Parathyroid adenoma (tissue), 2 donors: Measurements from ENCODE around the gene APBB2.
"Not testable (repeated sequence)": the region's sequence is repeated elsewhere in the genome, so short reads cannot be mapped to it uniquely, and the experiment has no call there.

Experiments
- H2AFZ ChIP-seq: fragments of 300-600 bp; sonication (generic); one replicate; pipeline ENCODE4 v1.7.0; 2017; ENCODE audit warnings: antibody characterized with exemption, mild to moderate bottlenecking
- H3K27ac ChIP-seq: fragments of 300-600 bp; sonication (generic); one replicate; pipeline ENCODE4 v1.7.0; 2017
- H3K27me3 ChIP-seq: fragments of 300-600 bp; sonication (generic); one replicate; pipeline ENCODE4 v1.7.0; 2017; ENCODE audit warnings: low read length; ENCODE audit not compliant: control insufficient read depth, insufficient read depth
- H3K36me3 ChIP-seq: fragments of 300-600 bp; sonication (generic); one replicate; pipeline ENCODE4 v1.7.0; 2017; ENCODE audit warnings: low read length; ENCODE audit not compliant: control insufficient read depth, insufficient read depth
- H3K4me1 ChIP-seq: fragments of 300-600 bp; sonication (generic); one replicate; pipeline ENCODE4 v1.7.0; 2017; ENCODE audit warnings: control low read depth
- H3K4me2 ChIP-seq: fragments of 300-600 bp; sonication (generic); one replicate; pipeline ENCODE4 v1.7.0; 2017; ENCODE audit warnings: low read length
- H3K4me3 ChIP-seq: fragments of 300-600 bp; sonication (generic); one replicate; pipeline ENCODE4 v1.7.0; 2017; ENCODE audit warnings: low read depth, low read length
- H3K79me2 ChIP-seq: fragments of 300-600 bp; sonication (generic); one replicate; pipeline ENCODE4 v1.7.0; 2017; ENCODE audit warnings: control low read depth
- H3K9ac ChIP-seq: fragments of 300-600 bp; sonication (generic); one replicate; pipeline ENCODE4 v1.7.0; 2017; ENCODE audit warnings: mild to moderate bottlenecking
- H3K9me3 ChIP-seq: fragments of 300-600 bp; sonication (generic); one replicate; pipeline ENCODE4 v1.7.0; 2017; ENCODE audit warnings: low read length; ENCODE audit not compliant: control insufficient read depth
- TF ChIP-seq, protein P1 (sequence below): fragments of 300-600 bp; sonication (generic); IDR thresholded peaks from one replicate; pipeline ENCODE4 v1.7.0; 2017; ENCODE audit warnings: antibody characterized with exemption, mild to moderate bottlenecking
- donor health status: primary hyperparathyroidism.

APBB2 gene

DNA sequence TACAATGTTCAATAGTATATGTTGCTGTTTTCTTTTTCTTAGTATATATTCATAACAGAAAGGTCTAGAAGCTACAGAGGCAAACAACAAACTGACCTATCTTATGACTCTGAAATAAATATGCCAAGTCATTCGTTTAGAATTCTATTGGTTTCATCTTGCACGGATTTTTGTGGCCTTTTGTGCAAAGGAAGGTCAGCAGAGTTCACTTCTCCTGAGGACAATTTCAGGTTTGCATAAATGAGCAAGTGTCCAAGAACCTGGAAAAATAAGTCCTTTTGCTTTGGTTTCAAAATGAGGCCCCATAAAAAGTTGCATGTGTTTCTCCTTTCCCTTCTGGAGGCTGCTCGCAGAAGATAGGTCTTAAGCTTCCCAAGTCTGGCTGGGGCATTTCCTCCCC, 156.9 kb downstream of the APBB2 start:
- no peak overlapping the region for H3K4me3 ChIP-seq
- H2AFZ ChIP-seq = no peak overlapping the region
- no peak overlapping the region for H3K27ac ChIP-seq
- no peak overlapping the region for H3K9ac ChIP-seq
- H3K4me2 ChIP-seq = no peak overlapping the region
- no peaks in the 10 kb centered on the region for H3K4me1 ChIP-seq
- peaks cover 4% of the 10 kb centered on the region for H3K79me2 ChIP-seq
- no peaks in the 10 kb centered on the region for H3K27me3 ChIP-seq
- TF ChIP-seq, protein P1, sequence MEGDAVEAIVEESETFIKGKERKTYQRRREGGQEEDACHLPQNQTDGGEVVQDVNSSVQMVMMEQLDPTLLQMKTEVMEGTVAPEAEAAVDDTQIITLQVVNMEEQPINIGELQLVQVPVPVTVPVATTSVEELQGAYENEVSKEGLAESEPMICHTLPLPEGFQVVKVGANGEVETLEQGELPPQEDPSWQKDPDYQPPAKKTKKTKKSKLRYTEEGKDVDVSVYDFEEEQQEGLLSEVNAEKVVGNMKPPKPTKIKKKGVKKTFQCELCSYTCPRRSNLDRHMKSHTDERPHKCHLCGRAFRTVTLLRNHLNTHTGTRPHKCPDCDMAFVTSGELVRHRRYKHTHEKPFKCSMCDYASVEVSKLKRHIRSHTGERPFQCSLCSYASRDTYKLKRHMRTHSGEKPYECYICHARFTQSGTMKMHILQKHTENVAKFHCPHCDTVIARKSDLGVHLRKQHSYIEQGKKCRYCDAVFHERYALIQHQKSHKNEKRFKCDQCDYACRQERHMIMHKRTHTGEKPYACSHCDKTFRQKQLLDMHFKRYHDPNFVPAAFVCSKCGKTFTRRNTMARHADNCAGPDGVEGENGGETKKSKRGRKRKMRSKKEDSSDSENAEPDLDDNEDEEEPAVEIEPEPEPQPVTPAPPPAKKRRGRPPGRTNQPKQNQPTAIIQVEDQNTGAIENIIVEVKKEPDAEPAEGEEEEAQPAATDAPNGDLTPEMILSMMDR = no peak
- H3K9me3 ChIP-seq = no peaks in the 10 kb centered on the region
- no peaks in the 10 kb centered on the region for H3K36me3 ChIP-seq

GRCh38 chr4:41052287-41052686, 162.1 kb downstream of the APBB2 start:
- Histone ChIP-seq H3K9ac (no peak overlapping the region), H3K9me3 (no peaks in the 10 kb centered on the region)

GRCh38 chr4:41050880-41051775, 163.2 kb downstream of the APBB2 start:
- Histone ChIP-seq H3K36me3 (no peaks in the 10 kb centered on the region), H3K4me3 (no peak overlapping the region), H3K9ac (no peak overlapping the region), H2AFZ (no peak overlapping the region), H3K4me1 (no peaks in the 10 kb centered on the region), H3K79me2 (peaks cover 4% of the 10 kb centered on the region), H3K27me3 (no peaks in the 10 kb centered on the region), H3K9me3 (no peaks in the 10 kb centered on the region), H3K4me2 (no peak overlapping the region), H3K27ac (peak overlapping the region; percentile 49)
- TF ChIP-seq, protein P1 = no peak

More at GRCh38 chr4:41052287-41052686, 162.1 kb downstream of the APBB2 start:
- Histone ChIP-seq H3K4me3 (no peak overlapping the region), H3K79me2 (peaks cover 4% of the 10 kb centered on the region), H3K27ac (no peak overlapping the region), H3K4me2 (no peak overlapping the region), H3K27me3 (no peaks in the 10 kb centered on the region), H3K4me1 (no peaks in the 10 kb centered on the region), H3K36me3 (no peaks in the 10 kb centered on the region), H2AFZ (no peak overlapping the region)
- TF ChIP-seq, protein P1 = no peak

- Histone ChIP-seq H3K36me3 (no peaks in the 10 kb centered on the region), H2AFZ (no peak overlapping the region), H3K79me2 (peaks cover 4% of the 10 kb centered on the region), H3K27ac (no peak overlapping the region), H3K4me3 (no peak overlapping the region), H3K9me3 (no peaks in the 10 kb centered on the region), H3K4me2 (no peak overlapping the region), H3K9ac (no peak overlapping the region), H3K27me3 (no peaks in the 10 kb centered on the region), H3K4me1 (no peaks in the 10 kb centered on the region)
- TF ChIP-seq, protein P1 = no peak
These were observed 164.2 kb downstream of the APBB2 start for GRCh38 chr4:41050116-41050515.

DNA sequence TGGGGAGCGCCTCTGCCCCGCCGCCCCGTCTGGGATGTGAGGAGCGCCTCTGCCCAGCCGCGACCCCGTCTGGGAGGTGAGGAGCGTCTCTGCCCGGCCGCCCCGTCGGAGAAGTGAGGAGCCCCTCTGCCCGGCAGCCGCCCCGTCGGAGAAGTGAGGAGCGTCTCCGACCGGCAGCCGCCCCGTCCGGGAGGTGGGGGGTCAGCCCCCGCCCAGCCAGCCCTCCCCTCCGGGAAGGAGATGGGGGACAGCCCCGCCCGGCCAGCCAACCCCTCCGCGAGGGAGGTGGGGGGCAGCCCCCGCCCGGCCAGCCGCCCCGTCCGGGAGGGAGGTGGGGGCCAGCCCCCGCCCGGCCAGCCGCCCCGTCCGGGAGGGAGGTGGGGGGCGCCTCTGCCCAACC, 165.2 kb downstream of the APBB2 start:
- not testable (repeated sequence) for H3K4me2 ChIP-seq, H3K4me3 ChIP-seq, H3K27ac ChIP-seq, H3K36me3 ChIP-seq, H3K79me2 ChIP-seq, H2AFZ ChIP-seq, H3K9ac ChIP-seq, H3K27me3 ChIP-seq, H3K4me1 ChIP-seq, H3K9me3 ChIP-seq
